Activated T-cell treated with anti-CD3 and anti-CD28 coated beads, Interleukin-2, amount 50 U/mL, for 72 hours (primary cell): ENCODE data around the gene LCN9. TPM values are rescaled to one million over a fixed set of nuclear protein-coding genes. Genes with fewer than 3 reads are reported as not detected.

Experiments used
- ATAC-seq, 2 donors: fragments of 150-1000 bp; cut with Tn5 transposase; replicated peaks in 1 of 2; 2 replicates each; pipeline ENCODE4 v1.10.0; 2021; ENCODE audit warnings: moderate library complexity in 2 of 2, mild to moderate bottlenecking in 1 of 2
- DNase-seq, 2 donors: peaks; one replicate each; pipeline ENCODE4 v3.0.0; 2021 to 2022; ENCODE audit warnings: mixed read lengths in 1 of 2
- H3K27ac Mint-ChIP-seq: one replicate; pipeline ENCODE4 v1.8.0; 2022; ENCODE audit warnings: mild to moderate bottlenecking, moderate library complexity, mixed read lengths
- H3K27me3 Mint-ChIP-seq: one replicate; pipeline ENCODE4 v1.8.0; 2022; ENCODE audit warnings: low read depth, mixed read lengths
- H3K36me3 Mint-ChIP-seq, 2 donors: one replicate each; pipeline ENCODE4 v1.8.0; 2022; ENCODE audit warnings: mixed read lengths in 2 of 2, mild to moderate bottlenecking in 1 of 2; ENCODE audit not compliant: insufficient read depth in 2 of 2
- H3K4me1 Mint-ChIP-seq: one replicate; pipeline ENCODE4 v1.8.0; 2022; ENCODE audit warnings: low read depth, mixed read lengths
- H3K4me3 Mint-ChIP-seq, 2 donors: one replicate each; pipeline ENCODE4 v1.8.0; 2022; ENCODE audit warnings: mild to moderate bottlenecking in 2 of 2, mixed read lengths in 2 of 2, moderate library complexity in 2 of 2
- H3K9me3 Mint-ChIP-seq, 2 donors: one replicate each; pipeline ENCODE4 v1.8.0; 2022; ENCODE audit warnings: mixed read lengths in 2 of 2
- total RNA-seq, 2 donors: library from RNA; stranded (reverse); gene quantifications; one replicate each; pipeline ENCODE4 v1.2.3, GENCODE V29; 2022

Gene LCN9
- total RNA-seq, 2 donors from 2014 or later, result not detected

GRCh38 chr9:135715056-135715595 is 52.0 kb downstream of the LCN9 start:
- DNase-seq, result no peak
- H3K36me3 Mint-ChIP-seq, result no peaks in the 10 kb centered on the region
- no peaks in the 10 kb centered on the region for H3K4me1 Mint-ChIP-seq
- H3K27me3 Mint-ChIP-seq, result peaks cover 27% of the 10 kb centered on the region
- H3K27ac Mint-ChIP-seq, result no peak overlapping the region
- H3K4me3 Mint-ChIP-seq, result no peak overlapping the region
- no peak for ATAC-seq
- H3K9me3 Mint-ChIP-seq, result no peaks in the 10 kb centered on the region

- no peaks in the 10 kb centered on the region for H3K9me3 Mint-ChIP-seq
- no peaks in the 10 kb centered on the region for H3K4me1 Mint-ChIP-seq
- DNase-seq, result no peak
- no peak for ATAC-seq
- H3K36me3 Mint-ChIP-seq, result no peaks in the 10 kb centered on the region
- H3K27me3 Mint-ChIP-seq, result peaks cover 27% of the 10 kb centered on the region
- no peak overlapping the region for H3K27ac Mint-ChIP-seq
- no peak overlapping the region for H3K4me3 Mint-ChIP-seq
Measured at GRCh38 chr9:135716045-135716444, 52.9 kb downstream of the LCN9 start.

Other genes with a start within 250 kb of the LCN9 start
- 1 to 10 TPM in 1 of 2 donors, under 1 TPM in 1; 0.96 to 2.8 TPM for gene PPP1R26, start 183.5 kb upstream of the LCN9 start, total RNA-seq
- gene MRPS2, start 162.6 kb upstream of the LCN9 start, total RNA-seq, result 10 to 100 TPM; 40.6 to 54.9 TPM
- gene LCN1, start 141.9 kb upstream of the LCN9 start, total RNA-seq, result not detected
- gene OBP2A, start 117.2 kb upstream of the LCN9 start, total RNA-seq, result not detected
- gene PAEP, start 101.6 kb upstream of the LCN9 start, total RNA-seq, result not detected
- gene GLT6D1, start 23.8 kb upstream of the LCN9 start, total RNA-seq, result not detected
- gene SOHLH1, start 36.2 kb downstream of the LCN9 start, total RNA-seq, result not detected
- not detected for gene KCNT1, start 38.9 kb downstream of the LCN9 start, total RNA-seq
- 10 to 100 TPM; 42.2 to 53.4 TPM for gene CAMSAP1, start 244.2 kb downstream of the LCN9 start, total RNA-seq